Glomerular endothelial cell (primary cell): ENCODE measurements around the gene DGKB. TPM values are rescaled to one million over a fixed set of nuclear protein-coding genes. Genes with fewer than 3 reads are reported as not detected.

ENCODE experiments used
- DNase-seq: peaks from one replicate; pipeline ENCODE4 v3.0.0-alpha.2; 2011; ENCODE audit warnings: low read depth, low spot score; ENCODE audit errors: extremely low read depth
- total RNA-seq: library from RNA; depleted of rRNA; stranded (reverse); fragments of >200 nt; gene quantifications from 2 replicates; pipeline ENCODE4 v1.2.3, GENCODE V29; 2015

The DGKB gene
- total RNA-seq, 1 donor from 2014 or later = 0.29 TPM

- no peak for DNase-seq
Observed at GRCh38 chr7:14691597-14692203, 210.9 kb downstream of the DGKB start.

- no peak for DNase-seq
Observed at GRCh38 chr7:14691034-14691433, 211.5 kb downstream of the DGKB start.

- no peak for DNase-seq
Observed at GRCh38 chr7:14690486-14690885, 212.1 kb downstream of the DGKB start.

GRCh38 chr7:14690075-14690474 lies 212.5 kb downstream of the DGKB start:
- no peak for DNase-seq

GRCh38 chr7:14688208-14688607 lies 214.3 kb downstream of the DGKB start:
- DNase-seq = no peak

- no peak for DNase-seq
Observed at GRCh38 chr7:14687777-14688176, 214.8 kb downstream of the DGKB start.

GRCh38 chr7:14687241-14687640 lies 215.3 kb downstream of the DGKB start:
- DNase-seq = no peak

GRCh38 chr7:14685167-14685566 lies 217.4 kb downstream of the DGKB start:
- no peak for DNase-seq

- DNase-seq = no peak
Observed at GRCh38 chr7:14682910-14683465, 219.6 kb downstream of the DGKB start.

GRCh38 chr7:14676896-14677295 lies 225.7 kb downstream of the DGKB start:
- no peak for DNase-seq

GRCh38 chr7:14673202-14673601 lies 229.3 kb downstream of the DGKB start:
- no peak for DNase-seq

GRCh38 chr7:14666913-14667312 lies 235.6 kb downstream of the DGKB start:
- DNase-seq = no peak

GRCh38 chr7:14666304-14666703 lies 236.2 kb downstream of the DGKB start:
- no peak for DNase-seq

GRCh38 chr7:14639801-14640200 lies 262.8 kb downstream of the DGKB start:
- no peak for DNase-seq

- DNase-seq = no peak
Observed at GRCh38 chr7:14639329-14639728, 263.2 kb downstream of the DGKB start.

GRCh38 chr7:14637968-14638367 lies 264.6 kb downstream of the DGKB start:
- DNase-seq = no peak

GRCh38 chr7:14635955-14636354 lies 266.6 kb downstream of the DGKB start:
- DNase-seq = no peak

- no peak for DNase-seq
Observed at GRCh38 chr7:14630048-14630447, 272.5 kb downstream of the DGKB start.

- no peak for DNase-seq
Observed at GRCh38 chr7:14628516-14628915, 274.0 kb downstream of the DGKB start.

GRCh38 chr7:14626076-14626475 lies 276.5 kb downstream of the DGKB start:
- no peak for DNase-seq

GRCh38 chr7:14622559-14622958 lies 280.0 kb downstream of the DGKB start:
- DNase-seq = no peak

- no peak for DNase-seq
Observed at GRCh38 chr7:14606101-14606500, 296.4 kb downstream of the DGKB start.

GRCh38 chr7:14604606-14605005 lies 297.9 kb downstream of the DGKB start:
- no peak for DNase-seq
